Measurements from ENCODE around the gene GOLGA7B.
A peak's percentile ranks its signal among the peaks of the same experiment; 100 is the strongest.

GOLGA7B gene

GRCh38 chr10:97849687-97850402 lies at the start of gene GOLGA7B:
TSS of gene GOLGA7B (plus strand) at chr10:97849843. CDS start at chr10:97850304, 461 bp downstream.
- no peak for FAIRE-seq
- peak; percentile 54 for DNase-seq (ENCODE audit: insufficient read length, low spot score)

- no peak for DNase-seq (ENCODE audit: insufficient read length, low spot score)
- FAIRE-seq = no peak
These were observed 49.2 kb upstream of the GOLGA7B start for GRCh38 chr10:97800474-97800873.

GRCh38 chr10:97801422-97801821 lies 48.2 kb upstream of the GOLGA7B start:
- FAIRE-seq = no peak
- no peak for DNase-seq (ENCODE audit: insufficient read length, low spot score)

- DNase-seq (ENCODE audit: insufficient read length, low spot score) = no peak
- FAIRE-seq = no peak
These were observed 44.4 kb upstream of the GOLGA7B start for GRCh38 chr10:97805096-97805884.

- DNase-seq (ENCODE audit: insufficient read length, low spot score) = no peak
- FAIRE-seq = no peak
These were observed 43.7 kb upstream of the GOLGA7B start for GRCh38 chr10:97805949-97806348.

- peak; percentile 69 for FAIRE-seq
- DNase-seq (ENCODE audit: insufficient read length, low spot score) = peak; percentile 66
These were observed 39.2 kb upstream of the GOLGA7B start for GRCh38 chr10:97810446-97810845.

- FAIRE-seq = no peak
These were observed 37.7 kb upstream of the GOLGA7B start for GRCh38 chr10:97811958-97812357.

GRCh38 chr10:97812696-97813095 lies 36.9 kb upstream of the GOLGA7B start:
- FAIRE-seq (no peak), DNase-seq (ENCODE audit: insufficient read length, low spot score) (no peak)

More at GRCh38 chr10:97811958-97812357, 37.7 kb upstream of the GOLGA7B start:
- DNase-seq (ENCODE audit: insufficient read length, low spot score) = no peak

GRCh38 chr10:97813311-97813710 lies 36.3 kb upstream of the GOLGA7B start:
- FAIRE-seq = no peak

GRCh38 chr10:97814996-97815395 lies 34.6 kb upstream of the GOLGA7B start:
- no peak for FAIRE-seq
- no peak for DNase-seq (ENCODE audit: insufficient read length, low spot score)

More at GRCh38 chr10:97813311-97813710, 36.3 kb upstream of the GOLGA7B start:
- no peak for DNase-seq (ENCODE audit: insufficient read length, low spot score)

- no peak for DNase-seq (ENCODE audit: insufficient read length, low spot score)
- no peak for FAIRE-seq
These were observed 33.0 kb upstream of the GOLGA7B start for GRCh38 chr10:97816609-97817008.

- no peak for FAIRE-seq
- DNase-seq (ENCODE audit: insufficient read length, low spot score) = no peak
These were observed 31.1 kb upstream of the GOLGA7B start for GRCh38 chr10:97818572-97818971.

GRCh38 chr10:97820096-97820704 lies 29.4 kb upstream of the GOLGA7B start:
- no peak for DNase-seq (ENCODE audit: insufficient read length, low spot score)
- no peak for FAIRE-seq

- DNase-seq (ENCODE audit: insufficient read length, low spot score) = no peak
These were observed 28.2 kb upstream of the GOLGA7B start for GRCh38 chr10:97821308-97822038.

GRCh38 chr10:97822261-97822687 lies 27.4 kb upstream of the GOLGA7B start:
- no peak for FAIRE-seq
- DNase-seq (ENCODE audit: insufficient read length, low spot score) = no peak

More at GRCh38 chr10:97821308-97822038, 28.2 kb upstream of the GOLGA7B start:
- FAIRE-seq = no peak

- FAIRE-seq = no peak
- no peak for DNase-seq (ENCODE audit: insufficient read length, low spot score)
These were observed 25.9 kb upstream of the GOLGA7B start for GRCh38 chr10:97823734-97824133.

GRCh38 chr10:97825020-97825760 lies 24.5 kb upstream of the GOLGA7B start:
- no peak for DNase-seq (ENCODE audit: insufficient read length, low spot score)
- FAIRE-seq = no peak

GRCh38 chr10:97826892-97827291 lies 22.8 kb upstream of the GOLGA7B start:
- FAIRE-seq = no peak
- no peak for DNase-seq (ENCODE audit: insufficient read length, low spot score)

- FAIRE-seq = no peak
- DNase-seq (ENCODE audit: insufficient read length, low spot score) = peak; percentile 45
These were observed 21.8 kb upstream of the GOLGA7B start for GRCh38 chr10:97827702-97828291.

- no peak for DNase-seq (ENCODE audit: insufficient read length, low spot score)
- no peak for FAIRE-seq
These were observed 20.9 kb upstream of the GOLGA7B start for GRCh38 chr10:97828721-97829120.
